ENCODE data around the gene ADIPOR2.
A peak's percentile ranks its signal among the peaks of the same experiment; 100 is the strongest.

Gene ADIPOR2

GRCh38 chr12:1819050-1819449, 128.2 kb downstream of the ADIPOR2 start:
- no peak for DNase-seq

DNA sequence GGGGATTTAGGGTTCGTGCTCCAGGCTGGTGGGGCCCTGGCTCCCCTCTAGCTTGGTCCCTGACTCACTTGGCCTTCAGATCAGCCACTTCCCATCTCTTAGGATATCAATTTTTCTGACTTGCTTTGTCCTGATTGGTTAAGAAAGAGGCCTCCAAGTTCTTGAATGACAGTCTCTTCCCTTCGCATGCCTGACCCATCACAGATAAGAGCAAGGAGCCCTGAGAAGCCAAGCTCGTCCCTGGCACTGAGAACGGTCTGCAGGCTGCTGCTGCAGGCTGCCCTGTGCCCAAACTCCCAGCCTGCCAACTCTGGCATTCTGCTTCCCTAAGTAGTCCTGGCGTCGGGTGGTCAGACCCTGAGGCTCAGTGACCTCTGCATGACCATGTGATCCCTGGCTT, 128.7 kb downstream of the ADIPOR2 start:
- no peak for DNase-seq

GRCh38 chr12:1820191-1820895, 129.5 kb downstream of the ADIPOR2 start, which contains the start of gene LRTM2:
Gene LRTM2 (plus strand): TSS chr12:1820565. CDS start chr12:1828149, 7,584 bp downstream.
- no peak for DNase-seq

DNA sequence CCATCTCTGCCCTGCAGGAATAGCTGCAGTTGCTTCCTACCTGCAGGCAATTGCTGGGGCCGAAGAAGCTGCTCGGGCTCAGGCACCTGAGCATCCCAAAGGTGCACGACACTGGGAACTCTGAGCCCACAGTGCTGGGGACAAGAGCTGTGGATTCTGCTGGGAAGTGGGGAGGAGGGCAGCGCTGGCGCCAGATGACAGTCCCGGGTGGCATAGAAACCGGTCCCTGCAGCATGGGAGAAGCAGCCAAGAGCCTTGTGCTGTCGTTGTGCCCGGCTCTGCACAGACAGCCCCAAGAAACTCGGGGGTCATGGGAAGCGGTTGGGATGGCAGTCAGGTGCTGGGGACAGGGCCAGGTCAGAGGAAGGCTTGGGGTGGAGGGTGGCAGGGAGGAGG, 130.0 kb downstream of the ADIPOR2 start:
- DNase-seq, result no peak

DNA sequence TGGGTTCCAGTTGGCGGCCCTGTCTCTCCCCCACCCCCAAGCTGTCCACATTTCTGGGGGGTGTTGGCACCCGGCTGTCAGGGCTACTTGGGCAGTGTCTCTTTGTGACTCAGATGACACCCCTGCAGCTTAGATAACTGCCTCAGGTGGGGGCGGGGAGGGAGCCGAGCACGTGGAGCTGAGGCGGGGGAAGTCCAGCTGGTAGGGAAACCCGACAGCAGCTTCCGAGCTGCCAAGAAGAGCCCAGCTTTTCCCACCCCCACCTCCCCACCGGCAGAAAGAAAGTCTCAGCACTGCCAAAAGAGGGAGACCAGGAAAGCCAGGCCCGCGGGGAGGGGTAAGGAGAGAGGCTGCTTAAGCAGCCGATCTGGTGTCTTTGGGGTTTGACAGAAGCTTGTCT, 130.9 kb downstream of the ADIPOR2 start:
- no peak for DNase-seq

DNA sequence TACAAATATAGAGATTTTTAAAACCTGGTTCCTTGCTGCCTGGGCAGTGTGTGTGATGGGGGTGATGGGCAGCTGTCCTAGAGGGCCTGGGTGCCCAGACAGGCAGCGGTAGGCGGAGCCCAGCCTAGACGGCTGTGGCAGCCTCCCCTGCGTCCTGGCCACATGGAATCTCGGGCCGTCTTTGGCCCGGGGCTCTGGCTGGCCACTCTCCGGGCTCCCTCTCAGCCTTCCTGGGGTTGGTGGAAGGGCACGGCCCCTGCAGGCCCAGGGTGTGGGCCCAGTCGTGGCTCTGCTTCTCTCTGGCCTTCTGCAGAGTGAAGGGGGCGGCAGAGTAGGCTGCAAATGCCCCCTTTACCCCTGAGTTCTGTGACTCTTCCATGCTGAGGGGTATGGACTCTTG, 131.8 kb downstream of the ADIPOR2 start:
- no peak for DNase-seq

DNA sequence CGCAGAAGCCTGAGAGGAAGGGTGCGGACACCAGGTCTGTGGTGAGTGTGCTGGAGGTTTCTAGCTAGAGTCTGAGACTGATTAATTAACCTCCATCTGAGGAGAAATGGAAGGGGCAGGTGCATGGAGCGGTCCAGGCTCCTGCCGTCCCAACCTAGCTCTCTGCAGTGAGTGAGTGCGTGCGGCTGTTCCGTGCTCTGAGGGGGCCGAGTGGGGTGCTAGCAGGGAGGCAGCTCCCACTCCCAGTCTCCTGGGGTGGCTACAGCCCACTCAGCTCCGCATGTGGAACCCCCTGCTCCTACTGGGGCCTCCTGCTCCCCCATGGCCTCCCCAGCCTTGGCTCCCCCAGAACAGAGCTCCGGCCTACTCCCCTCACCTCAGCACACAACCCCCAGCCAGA, 132.4 kb downstream of the ADIPOR2 start:
- DNase-seq, result no peak

- no peak for DNase-seq
Measured at GRCh38 chr12:1825382-1826102, 134.7 kb downstream of the ADIPOR2 start.

- DNase-seq, result no peak
Measured at GRCh38 chr12:1826401-1826800, 135.5 kb downstream of the ADIPOR2 start.

DNA sequence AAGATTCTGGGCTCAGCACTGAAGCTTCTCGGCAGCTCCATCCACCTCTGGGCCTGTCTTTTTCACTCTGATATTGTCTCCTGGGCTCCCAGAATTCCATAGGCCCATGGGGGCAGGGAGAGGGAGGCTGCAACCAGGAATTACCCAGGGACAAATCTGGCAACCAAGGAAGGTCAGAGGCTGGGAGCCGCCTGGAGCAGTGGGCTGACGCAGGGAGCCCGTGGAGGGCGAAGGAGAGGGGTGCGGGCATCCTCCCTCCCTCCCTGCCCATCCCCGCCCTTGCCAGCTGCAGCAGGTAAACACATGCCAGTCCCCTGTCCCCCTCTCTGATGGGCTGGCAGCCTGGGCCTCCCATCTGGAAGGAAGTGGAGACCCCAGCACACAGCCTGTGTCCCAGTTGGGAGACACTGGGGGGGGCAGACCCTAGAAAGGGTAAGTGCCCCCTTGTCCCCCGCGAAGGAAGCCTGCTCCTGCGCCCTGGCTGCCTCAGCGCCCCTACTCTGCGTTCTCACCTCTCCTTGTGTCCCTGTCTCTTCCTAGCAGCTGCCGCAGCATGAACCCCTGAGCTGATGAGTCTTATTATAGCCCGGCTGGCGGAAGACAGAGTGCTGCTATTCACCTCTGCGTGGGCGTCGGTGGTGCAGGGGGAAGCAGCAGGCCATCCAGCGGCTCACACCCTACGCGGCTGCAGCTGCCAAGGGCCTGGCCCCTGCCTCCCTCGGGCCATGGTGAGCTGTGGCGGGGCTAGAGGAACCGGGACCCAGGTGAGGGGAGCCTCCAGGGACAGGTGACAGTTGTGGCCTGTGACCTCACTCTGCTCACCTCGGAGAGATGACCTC, 136.2 kb downstream of the ADIPOR2 start:
- DNase-seq, result no peak

DNA sequence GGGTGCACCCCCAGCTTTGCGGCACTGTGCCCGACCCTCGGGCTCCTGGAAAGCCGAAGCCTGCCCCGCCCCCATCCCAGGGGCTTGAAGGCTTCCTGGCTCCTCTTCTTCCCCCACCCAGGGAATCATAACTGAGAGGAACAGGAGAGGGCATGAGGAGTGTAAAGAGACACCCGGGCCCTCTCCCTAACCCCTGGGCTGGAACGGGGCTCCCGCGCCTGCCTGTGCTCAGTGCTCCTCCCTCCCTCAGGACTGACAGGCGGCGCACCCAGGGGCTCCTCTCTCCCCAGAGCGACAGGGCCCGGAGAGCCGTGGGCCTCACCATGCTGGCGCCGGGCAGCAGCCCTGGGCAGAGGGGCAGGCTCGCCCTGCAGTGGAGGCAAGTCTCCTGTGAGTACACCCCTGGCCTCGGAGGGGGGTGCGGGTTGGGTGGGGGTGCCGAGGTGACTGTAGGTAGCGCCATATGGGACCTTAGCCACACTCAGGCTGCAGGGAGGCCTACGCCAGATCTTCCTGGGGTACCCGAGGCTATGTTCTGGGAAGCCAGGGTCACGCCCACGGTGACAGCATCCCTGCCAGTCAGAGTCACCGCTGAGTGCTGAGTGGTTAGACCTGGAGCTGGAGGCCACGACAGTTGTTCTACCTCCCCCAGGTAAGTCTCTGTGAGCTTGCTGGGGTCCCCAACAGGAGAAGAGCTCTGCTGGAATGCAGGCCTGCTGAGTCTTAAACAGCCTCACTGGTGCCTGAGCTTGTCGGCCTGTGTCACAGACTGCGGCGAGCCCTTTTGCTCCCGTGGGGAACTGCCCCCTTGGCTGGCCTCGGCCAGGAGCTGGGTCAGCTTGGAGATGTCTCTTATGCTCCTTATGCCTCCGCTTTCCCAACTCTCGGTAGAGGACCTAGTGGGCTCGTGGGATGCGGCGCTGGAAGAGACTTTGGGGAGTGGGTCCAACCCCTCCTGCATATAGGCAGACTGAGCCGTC, 137.2 kb downstream of the ADIPOR2 start:
- no peak for DNase-seq

DNA sequence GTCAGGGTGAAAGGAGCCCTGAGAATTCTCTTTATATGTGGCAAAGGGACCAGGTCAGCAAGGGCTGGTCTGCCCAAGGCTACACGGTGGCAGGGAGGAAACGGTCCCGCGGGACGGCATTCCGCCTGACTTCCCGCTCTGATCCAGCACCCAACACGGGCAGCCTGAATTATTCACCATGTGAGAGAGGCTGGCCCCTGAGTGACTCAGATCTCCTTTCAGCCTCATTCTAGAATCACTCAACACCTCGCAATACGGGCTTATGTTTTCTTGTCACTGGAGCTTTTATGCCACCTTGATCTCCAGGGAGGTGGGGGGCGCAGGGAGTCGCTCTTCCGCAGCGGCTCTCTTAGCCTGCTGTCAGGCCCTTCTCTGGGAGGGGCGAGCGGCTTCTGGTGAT, 138.0 kb downstream of the ADIPOR2 start:
- DNase-seq, result no peak

- no peak for DNase-seq
Measured at GRCh38 chr12:1829306-1829900, 138.5 kb downstream of the ADIPOR2 start.

DNA sequence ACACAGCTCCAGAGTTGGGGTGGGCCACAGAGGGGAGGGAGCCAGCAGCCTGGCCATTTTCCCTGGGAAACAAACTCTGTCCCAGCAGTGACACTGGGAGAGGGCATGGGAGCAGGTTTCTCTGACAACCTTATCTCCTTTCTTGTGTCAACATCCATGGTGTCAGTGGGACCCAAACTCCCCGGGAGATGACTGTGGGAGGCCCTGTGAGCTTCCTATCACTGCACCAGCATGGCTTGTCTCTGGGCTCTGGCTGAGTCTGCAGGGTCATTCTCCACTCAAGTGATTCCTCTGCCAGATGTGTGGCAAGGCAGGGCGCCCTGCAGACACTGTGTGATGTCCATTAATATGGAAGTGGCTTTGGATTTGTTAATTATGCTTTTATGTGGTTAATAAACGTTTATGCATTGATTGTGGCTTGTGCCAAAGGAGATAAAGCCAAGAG, 139.6 kb downstream of the ADIPOR2 start:
- no peak for DNase-seq

GRCh38 chr12:1830981-1831963, 140.4 kb downstream of the ADIPOR2 start:
- DNase-seq, result peak; percentile 18

DNA sequence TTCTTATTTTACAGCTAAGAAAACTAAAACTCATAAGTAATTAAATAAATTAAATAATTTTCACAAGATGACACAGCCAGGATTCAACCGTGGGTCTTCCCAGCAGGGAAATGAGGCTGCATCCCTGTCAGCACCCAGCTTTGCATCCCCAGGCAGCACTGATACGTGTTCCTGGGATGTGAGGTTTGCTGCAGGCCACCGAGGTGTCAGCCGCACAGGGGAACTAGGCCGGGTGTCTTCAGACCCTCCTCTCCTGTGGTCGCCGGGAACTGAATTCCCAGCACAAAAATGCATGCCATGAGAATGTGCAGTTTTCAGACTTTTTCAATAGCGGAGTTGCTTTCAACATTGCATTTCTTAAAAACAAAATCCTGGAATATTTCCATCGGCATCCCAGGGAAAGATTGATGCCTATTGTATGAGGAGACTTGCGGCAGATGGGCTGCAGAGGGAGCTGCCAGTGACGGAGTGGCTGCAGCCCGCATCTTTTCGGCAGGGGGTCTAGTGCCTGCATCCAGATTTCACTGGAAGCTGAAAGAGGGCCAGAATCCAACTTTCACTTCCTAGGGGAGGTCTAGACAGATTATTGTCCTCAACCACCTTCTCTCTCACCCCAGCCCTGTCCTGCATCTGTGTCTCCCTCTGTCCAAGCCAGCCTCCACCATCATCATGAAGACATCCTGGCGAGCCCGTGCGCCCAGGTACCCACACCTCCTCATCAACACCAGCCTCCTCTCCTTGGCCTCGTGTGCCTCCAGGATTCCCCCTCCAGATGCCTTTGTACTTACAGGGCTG, 142.1 kb downstream of the ADIPOR2 start:
- DNase-seq, result no peak

DNA sequence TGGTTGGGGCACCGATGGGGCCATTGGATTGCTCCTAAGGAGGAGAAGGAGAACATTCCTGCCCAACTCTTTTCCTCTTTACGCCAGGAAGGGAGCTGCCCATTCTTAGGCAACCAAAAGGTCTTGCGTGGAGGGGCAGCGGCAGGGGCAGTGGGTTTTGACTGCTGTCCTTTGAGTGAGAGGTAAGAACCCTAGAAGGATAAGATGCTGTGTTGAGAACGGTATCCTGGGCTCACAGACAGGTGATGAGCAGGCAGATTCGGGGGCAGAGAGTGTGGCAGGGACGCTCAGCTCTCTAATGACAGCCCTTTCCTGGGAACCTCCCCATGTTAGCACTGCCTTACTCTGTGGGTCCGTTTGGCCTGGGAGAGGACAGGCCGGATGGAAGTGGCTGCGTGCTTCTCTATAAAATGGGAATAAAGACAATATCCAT, 142.7 kb downstream of the ADIPOR2 start:
- DNase-seq, result no peak

DNA sequence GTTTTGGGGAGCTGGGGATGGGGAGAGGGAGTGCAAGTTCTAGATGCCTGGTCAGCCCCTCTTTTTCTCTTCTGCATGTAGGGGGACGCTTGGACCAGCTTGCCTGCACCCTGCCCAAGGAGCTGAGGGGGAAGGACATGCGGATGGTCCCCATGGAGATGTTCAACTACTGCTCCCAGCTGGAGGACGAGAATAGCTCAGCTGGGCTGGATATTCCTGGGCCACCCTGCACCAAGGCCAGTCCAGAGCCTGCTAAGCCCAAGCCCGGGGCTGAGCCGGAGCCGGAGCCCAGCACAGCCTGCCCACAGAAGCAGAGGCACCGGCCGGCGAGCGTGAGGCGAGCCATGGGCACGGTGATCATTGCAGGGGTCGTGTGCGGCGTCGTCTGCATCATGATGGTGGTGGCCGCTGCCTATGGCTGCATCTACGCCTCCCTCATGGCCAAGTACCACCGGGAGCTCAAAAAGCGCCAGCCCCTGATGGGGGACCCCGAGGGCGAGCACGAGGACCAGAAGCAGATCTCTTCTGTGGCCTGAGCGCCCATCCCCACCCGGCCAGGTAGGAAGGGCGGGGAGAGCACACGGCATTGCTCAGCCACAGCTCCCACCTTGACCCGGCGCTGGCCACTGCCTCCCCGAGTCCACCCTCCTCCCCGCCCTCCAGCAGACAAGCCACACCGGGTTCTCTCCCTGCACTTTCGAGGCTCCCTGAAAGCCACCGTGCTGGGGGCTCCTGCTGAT, 143.5 kb downstream of the ADIPOR2 start:
- no peak for DNase-seq

All from amniotic stem cell (primary cell).